Measurements from ENCODE around the gene SYNE1.

DNA sequence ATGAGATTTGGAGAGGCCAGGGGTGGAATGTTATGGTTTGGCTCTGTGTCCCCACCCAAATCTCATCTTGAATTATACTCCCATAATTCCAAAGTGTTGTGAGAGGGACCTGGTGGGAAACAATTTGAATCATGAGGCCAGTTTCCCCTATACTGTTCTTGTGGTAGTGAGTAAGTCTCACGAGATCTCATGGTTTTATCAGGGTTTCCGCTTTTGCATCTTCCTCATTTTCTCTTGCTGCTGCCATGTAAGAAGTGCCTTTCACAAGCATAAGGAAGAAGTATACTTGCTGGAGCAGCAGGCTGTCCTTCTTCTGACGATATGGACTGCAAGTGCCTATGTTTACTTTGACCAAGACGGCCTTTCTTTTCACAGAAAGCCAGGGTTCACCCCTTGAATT is 559.2 kb downstream of the SYNE1 start:
- no peak for TF ChIP-seq EZH2phosphoT487 (IDR thresholded peaks at IDR 0.05; ENCODE audit: borderline replicate concordance, low read depth, low read length)
- TF ChIP-seq, protein P1, sequence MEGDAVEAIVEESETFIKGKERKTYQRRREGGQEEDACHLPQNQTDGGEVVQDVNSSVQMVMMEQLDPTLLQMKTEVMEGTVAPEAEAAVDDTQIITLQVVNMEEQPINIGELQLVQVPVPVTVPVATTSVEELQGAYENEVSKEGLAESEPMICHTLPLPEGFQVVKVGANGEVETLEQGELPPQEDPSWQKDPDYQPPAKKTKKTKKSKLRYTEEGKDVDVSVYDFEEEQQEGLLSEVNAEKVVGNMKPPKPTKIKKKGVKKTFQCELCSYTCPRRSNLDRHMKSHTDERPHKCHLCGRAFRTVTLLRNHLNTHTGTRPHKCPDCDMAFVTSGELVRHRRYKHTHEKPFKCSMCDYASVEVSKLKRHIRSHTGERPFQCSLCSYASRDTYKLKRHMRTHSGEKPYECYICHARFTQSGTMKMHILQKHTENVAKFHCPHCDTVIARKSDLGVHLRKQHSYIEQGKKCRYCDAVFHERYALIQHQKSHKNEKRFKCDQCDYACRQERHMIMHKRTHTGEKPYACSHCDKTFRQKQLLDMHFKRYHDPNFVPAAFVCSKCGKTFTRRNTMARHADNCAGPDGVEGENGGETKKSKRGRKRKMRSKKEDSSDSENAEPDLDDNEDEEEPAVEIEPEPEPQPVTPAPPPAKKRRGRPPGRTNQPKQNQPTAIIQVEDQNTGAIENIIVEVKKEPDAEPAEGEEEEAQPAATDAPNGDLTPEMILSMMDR (conservative IDR thresholded peaks at IDR 0.05; ENCODE audit: low read length): no peak

Measured in OCI-LY7 (cell line).